ENCODE results near the gene BRSK2.

GRCh38 chr11:1436468-1437039 lies 46.8 kb downstream of the BRSK2 start:
- no peak for TF ChIP-seq POLR2A (IDR thresholded peaks at IDR 0.05)
- no peak for TF ChIP-seq CTCF (IDR thresholded peaks at IDR 0.05)
- TF ChIP-seq POLR2AphosphoS5 (IDR thresholded peaks at IDR 0.05), result no peak

Measured in upper lobe of left lung (tissue), 4 donors.